ENCODE data around the gene BMPR1A.

BMPR1A gene

GRCh38 chr10:86964061-86964846, 207.8 kb downstream of the BMPR1A start:
- Histone ChIP-seq H3K27me3 (ENCODE audit: low read depth, low read length) (no peaks in the 10 kb centered on the region), H3K4me3 (ENCODE audit: low read length) (peak overlapping the region; percentile 98; the same call in 1 of the 2 replicates), H3K27ac (ENCODE audit: low read length) (peak overlapping the region; percentile 100), H2AFZ (ENCODE audit: low read depth, low read length) (no peak overlapping the region), H3K4me2 (ENCODE audit: low read length) (peak overlapping the region; percentile 85), H3K9ac (ENCODE audit: low read length) (peak overlapping the region; percentile 100; the same call in 1 of the 2 replicates), H4K20me1 (ENCODE audit: insufficient read depth, low read length) (no peaks in the 10 kb centered on the region), H3K9me3 (ENCODE audit: insufficient read depth, low read length) (no peaks in the 10 kb centered on the region), H3K79me2 (ENCODE audit: low read length) (peaks cover 57% of the 10 kb centered on the region), H3K36me3 (replicated peaks; ENCODE audit: low read depth, low read length) (peaks cover 22% of the 10 kb centered on the region), H3K4me1 (ENCODE audit: low read length) (peaks cover 90% of the 10 kb centered on the region)
- TF ChIP-seq EZH2phosphoT487 (IDR thresholded peaks at IDR 0.05; ENCODE audit: low read depth) (no peak), CTCF (IDR thresholded peaks at IDR 0.05; ENCODE audit: low read depth, low read length) (no peak)

- TF ChIP-seq CTCF (IDR thresholded peaks at IDR 0.05; ENCODE audit: low read depth, low read length) = no peak
- no peak for TF ChIP-seq EZH2phosphoT487 (IDR thresholded peaks at IDR 0.05; ENCODE audit: low read depth)
- Histone ChIP-seq H4K20me1 (ENCODE audit: insufficient read depth, low read length) (no peaks in the 10 kb centered on the region), H3K9ac (ENCODE audit: low read length) (peak overlapping the region; percentile 100; the same call in 1 of the 2 replicates), H2AFZ (ENCODE audit: low read depth, low read length) (no peak overlapping the region), H3K36me3 (replicated peaks; ENCODE audit: low read depth, low read length) (peaks cover 25% of the 10 kb centered on the region), H3K4me3 (ENCODE audit: low read length) (peak overlapping the region; percentile 98; the same call in 1 of the 2 replicates), H3K4me2 (ENCODE audit: low read length) (peak overlapping the region; percentile 85), H3K9me3 (ENCODE audit: insufficient read depth, low read length) (no peaks in the 10 kb centered on the region), H3K27ac (ENCODE audit: low read length) (peak overlapping the region; percentile 100), H3K27me3 (ENCODE audit: low read depth, low read length) (no peaks in the 10 kb centered on the region), H3K79me2 (ENCODE audit: low read length) (peaks cover 62% of the 10 kb centered on the region), H3K4me1 (ENCODE audit: low read length) (peaks cover 95% of the 10 kb centered on the region)
Measured at GRCh38 chr10:86964847-86965190, 208.4 kb downstream of the BMPR1A start.

GRCh38 chr10:86965986-86966654, 209.7 kb downstream of the BMPR1A start:
- TF ChIP-seq EZH2phosphoT487 (IDR thresholded peaks at IDR 0.05; ENCODE audit: low read depth) (no peak), CTCF (IDR thresholded peaks at IDR 0.05; ENCODE audit: low read depth, low read length) (no peak)
- peak overlapping the region; percentile 85 for H3K4me2 ChIP-seq (ENCODE audit: low read length)
- H2AFZ ChIP-seq (ENCODE audit: low read depth, low read length) = no peak overlapping the region
- peak overlapping the region; percentile 98 for H3K4me3 ChIP-seq (ENCODE audit: low read length)
- no peaks in the 10 kb centered on the region for H4K20me1 ChIP-seq (ENCODE audit: insufficient read depth, low read length)
- no peaks in the 10 kb centered on the region for H3K27me3 ChIP-seq (ENCODE audit: low read depth, low read length)
- peak overlapping the region; percentile 100 for H3K27ac ChIP-seq (ENCODE audit: low read length)
- H3K36me3 ChIP-seq (replicated peaks; ENCODE audit: low read depth, low read length) = peaks cover 30% of the 10 kb centered on the region
- H3K79me2 ChIP-seq (ENCODE audit: low read length) = peaks cover 74% of the 10 kb centered on the region
- H3K9me3 ChIP-seq (ENCODE audit: insufficient read depth, low read length) = no peaks in the 10 kb centered on the region
- H3K4me1 ChIP-seq (ENCODE audit: low read length) = peaks cover 86% of the 10 kb centered on the region
- peak overlapping the region; percentile 100 for H3K9ac ChIP-seq (ENCODE audit: low read length)

GRCh38 chr10:86967481-86967941, 211.1 kb downstream of the BMPR1A start:
- TF ChIP-seq CTCF (IDR thresholded peaks at IDR 0.05; ENCODE audit: low read depth, low read length) (no peak), EZH2phosphoT487 (IDR thresholded peaks at IDR 0.05; ENCODE audit: low read depth) (no peak)
- Histone ChIP-seq H2AFZ (ENCODE audit: low read depth, low read length) (no peak overlapping the region), H3K4me2 (ENCODE audit: low read length) (peak overlapping the region; percentile 85), H3K4me1 (ENCODE audit: low read length) (peaks cover 82% of the 10 kb centered on the region), H3K4me3 (ENCODE audit: low read length) (peak overlapping the region; percentile 98), H3K27me3 (ENCODE audit: low read depth, low read length) (no peaks in the 10 kb centered on the region), H4K20me1 (ENCODE audit: insufficient read depth, low read length) (no peaks in the 10 kb centered on the region), H3K36me3 (replicated peaks; ENCODE audit: low read depth, low read length) (peaks cover 30% of the 10 kb centered on the region), H3K9me3 (ENCODE audit: insufficient read depth, low read length) (no peaks in the 10 kb centered on the region), H3K9ac (ENCODE audit: low read length) (peak overlapping the region; percentile 100), H3K79me2 (ENCODE audit: low read length) (peaks cover 72% of the 10 kb centered on the region), H3K27ac (ENCODE audit: low read length) (peak overlapping the region; percentile 100)

Data from OCI-LY3 (cell line).